ENCODE data around the gene MYADM. TPM values are rescaled to one million over a fixed set of nuclear protein-coding genes. Genes with fewer than 3 reads are reported as not detected.
A peak's percentile ranks its signal among the peaks of the same experiment; 100 is the strongest.

Gene MYADM
- total RNA-seq, 1 donor from 2014 or later: 195 TPM

DNA sequence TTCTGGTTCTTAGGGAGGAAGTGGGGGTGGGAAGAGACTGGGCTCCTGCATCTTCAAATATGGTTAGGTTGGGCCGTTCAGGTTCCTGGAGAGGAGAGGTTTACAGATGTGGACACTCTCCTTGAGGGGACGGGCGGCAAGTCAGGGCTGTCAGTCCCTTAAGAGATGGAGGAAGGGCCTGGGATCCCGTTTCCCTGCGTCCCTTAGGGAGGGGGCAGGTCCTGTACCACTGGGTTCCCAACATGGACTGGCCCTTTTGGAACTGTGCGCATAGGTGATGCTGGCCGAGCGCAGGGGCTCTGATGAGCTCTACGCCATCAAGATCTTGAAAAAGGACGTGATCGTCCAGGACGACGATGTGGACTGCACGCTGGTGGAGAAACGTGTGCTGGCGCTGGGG is 30.5 kb downstream of the MYADM start:
- Mint-ChIP-seq H3K9me3 (no peaks in the 10 kb centered on the region), H3K36me3 (no peaks in the 10 kb centered on the region), H3K27me3 (ENCODE audit: low read depth) (peaks cover 58% of the 10 kb centered on the region), H3K4me1 (peaks cover 3% of the 10 kb centered on the region), H3K27ac (no peak overlapping the region), H3K4me3 (no peak overlapping the region)
- no peak for DNase-seq (ENCODE audit: low spot score in 2 of 2, unreplicated experiment in 2 of 2)
- TF ChIP-seq, protein P1, sequence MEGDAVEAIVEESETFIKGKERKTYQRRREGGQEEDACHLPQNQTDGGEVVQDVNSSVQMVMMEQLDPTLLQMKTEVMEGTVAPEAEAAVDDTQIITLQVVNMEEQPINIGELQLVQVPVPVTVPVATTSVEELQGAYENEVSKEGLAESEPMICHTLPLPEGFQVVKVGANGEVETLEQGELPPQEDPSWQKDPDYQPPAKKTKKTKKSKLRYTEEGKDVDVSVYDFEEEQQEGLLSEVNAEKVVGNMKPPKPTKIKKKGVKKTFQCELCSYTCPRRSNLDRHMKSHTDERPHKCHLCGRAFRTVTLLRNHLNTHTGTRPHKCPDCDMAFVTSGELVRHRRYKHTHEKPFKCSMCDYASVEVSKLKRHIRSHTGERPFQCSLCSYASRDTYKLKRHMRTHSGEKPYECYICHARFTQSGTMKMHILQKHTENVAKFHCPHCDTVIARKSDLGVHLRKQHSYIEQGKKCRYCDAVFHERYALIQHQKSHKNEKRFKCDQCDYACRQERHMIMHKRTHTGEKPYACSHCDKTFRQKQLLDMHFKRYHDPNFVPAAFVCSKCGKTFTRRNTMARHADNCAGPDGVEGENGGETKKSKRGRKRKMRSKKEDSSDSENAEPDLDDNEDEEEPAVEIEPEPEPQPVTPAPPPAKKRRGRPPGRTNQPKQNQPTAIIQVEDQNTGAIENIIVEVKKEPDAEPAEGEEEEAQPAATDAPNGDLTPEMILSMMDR (IDR thresholded peaks at IDR 0.05; ENCODE audit: unreplicated experiment): no peak

DNA sequence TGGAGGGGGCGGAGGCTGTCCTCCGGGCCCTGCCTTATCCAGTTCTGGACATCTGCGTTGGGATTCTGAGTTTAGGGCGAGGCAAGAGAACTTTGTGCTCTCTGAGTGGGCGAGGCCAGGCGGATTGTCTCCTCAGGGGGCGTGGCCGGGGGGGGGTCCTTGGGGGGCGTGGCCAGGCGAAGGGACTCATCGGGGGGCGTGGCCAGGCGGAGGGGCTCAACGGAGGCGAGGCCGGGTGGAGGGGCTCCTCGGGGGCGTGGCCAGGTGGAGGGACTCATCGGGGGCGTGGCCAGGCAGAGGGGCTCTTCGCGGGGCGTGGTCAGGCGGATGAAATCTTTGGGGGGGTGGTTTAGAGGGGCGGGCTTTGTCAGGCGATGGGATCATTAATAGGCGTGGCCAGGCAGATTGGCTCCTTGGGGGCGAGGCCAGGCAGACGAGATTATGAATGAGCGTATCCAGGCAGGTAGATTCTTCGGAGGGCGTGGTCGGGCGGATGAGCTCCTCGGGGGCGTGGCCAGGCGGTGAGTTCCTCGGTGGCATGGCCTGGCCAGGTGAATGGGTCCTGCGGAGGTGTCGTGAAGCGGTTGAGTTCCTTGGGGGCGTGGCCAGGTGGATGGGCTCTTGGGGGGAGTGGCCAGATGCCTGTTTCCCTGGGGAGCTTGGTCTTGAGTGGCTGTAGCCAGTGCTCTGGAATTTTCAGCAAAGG is 31.1 kb downstream of the MYADM start:
- TF ChIP-seq, protein P1 (IDR thresholded peaks at IDR 0.05; ENCODE audit: unreplicated experiment): no peak
- no peak overlapping the region for H3K27ac Mint-ChIP-seq
- no peak for DNase-seq (ENCODE audit: low spot score in 2 of 2, unreplicated experiment in 2 of 2)
- no peaks in the 10 kb centered on the region for H3K36me3 Mint-ChIP-seq
- H3K4me1 Mint-ChIP-seq: peaks cover 3% of the 10 kb centered on the region
- peaks cover 60% of the 10 kb centered on the region for H3K27me3 Mint-ChIP-seq (ENCODE audit: low read depth)
- H3K9me3 Mint-ChIP-seq: no peaks in the 10 kb centered on the region
- H3K4me3 Mint-ChIP-seq: no peak overlapping the region

DNA sequence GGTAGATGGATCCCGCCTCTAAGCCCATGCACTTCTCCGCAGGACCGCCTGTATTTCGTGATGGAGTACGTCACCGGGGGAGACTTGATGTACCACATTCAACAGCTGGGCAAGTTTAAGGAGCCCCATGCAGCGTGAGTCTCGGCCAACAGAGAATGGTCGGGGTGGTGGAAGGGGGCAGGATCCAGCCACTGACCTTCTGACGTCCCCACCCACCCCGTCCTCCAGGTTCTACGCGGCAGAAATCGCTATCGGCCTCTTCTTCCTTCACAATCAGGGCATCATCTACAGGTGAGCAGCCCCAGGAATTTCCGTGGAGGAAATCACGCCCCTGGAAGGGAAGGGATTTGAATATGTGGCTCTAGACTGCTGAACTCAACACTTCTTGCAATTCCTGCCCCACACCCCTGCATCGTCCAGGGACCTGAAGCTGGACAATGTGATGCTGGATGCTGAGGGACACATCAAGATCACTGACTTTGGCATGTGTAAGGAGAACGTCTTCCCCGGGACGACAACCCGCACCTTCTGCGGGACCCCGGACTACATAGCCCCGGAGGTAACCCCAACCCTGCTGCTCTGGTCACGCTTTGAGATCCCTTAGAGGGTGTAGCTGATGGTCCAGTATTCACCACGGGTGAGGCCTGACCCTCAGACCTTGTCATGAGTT is 32.6 kb downstream of the MYADM start:
- TF ChIP-seq, protein P1 (IDR thresholded peaks at IDR 0.05; ENCODE audit: unreplicated experiment): no peak
- Mint-ChIP-seq H3K27me3 (ENCODE audit: low read depth) (peaks cover 67% of the 10 kb centered on the region), H3K9me3 (no peaks in the 10 kb centered on the region), H3K36me3 (no peaks in the 10 kb centered on the region), H3K4me1 (peaks cover 3% of the 10 kb centered on the region), H3K4me3 (no peak overlapping the region), H3K27ac (no peak overlapping the region)
- DNase-seq (ENCODE audit: low spot score in 2 of 2, unreplicated experiment in 2 of 2): no peak

DNA sequence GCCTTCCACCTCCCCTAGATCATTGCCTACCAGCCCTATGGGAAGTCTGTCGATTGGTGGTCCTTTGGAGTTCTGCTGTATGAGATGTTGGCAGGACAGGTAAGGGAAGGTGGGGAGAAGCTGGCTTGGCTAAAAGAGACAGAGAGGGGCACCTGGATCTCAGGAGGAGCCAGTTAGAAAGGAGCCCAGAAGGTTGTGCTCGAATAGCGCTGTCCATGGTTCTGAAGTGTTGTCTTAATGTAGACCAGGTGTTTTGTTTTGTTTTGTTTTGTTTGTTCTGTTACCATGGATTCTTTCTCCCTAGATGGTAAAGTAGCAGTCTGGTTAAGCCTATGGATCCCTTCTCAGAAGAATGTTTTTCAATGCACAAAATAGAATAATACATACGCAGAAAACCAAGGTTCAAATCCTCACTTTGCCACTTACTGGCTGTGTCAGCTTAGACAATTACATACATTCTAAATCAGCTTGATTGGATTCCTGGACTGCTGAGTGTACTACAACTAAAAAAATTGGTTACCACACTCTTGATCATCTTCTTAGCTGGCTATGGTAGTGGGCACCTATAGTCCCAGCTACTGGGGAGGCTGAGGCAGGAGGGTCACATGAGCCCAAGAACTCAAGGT is 35.5 kb downstream of the MYADM start:
- Mint-ChIP-seq H3K4me3 (no peak overlapping the region), H3K27ac (peak overlapping the region; percentile 72), H3K9me3 (no peaks in the 10 kb centered on the region), H3K27me3 (ENCODE audit: low read depth) (peaks cover 73% of the 10 kb centered on the region), H3K36me3 (no peaks in the 10 kb centered on the region), H3K4me1 (peaks cover 10% of the 10 kb centered on the region)
- DNase-seq (ENCODE audit: low spot score in 2 of 2, unreplicated experiment in 2 of 2): peak in 1 of 2 experiments; percentile 57
- TF ChIP-seq, protein P1 (IDR thresholded peaks at IDR 0.05; ENCODE audit: unreplicated experiment): no peak

DNA sequence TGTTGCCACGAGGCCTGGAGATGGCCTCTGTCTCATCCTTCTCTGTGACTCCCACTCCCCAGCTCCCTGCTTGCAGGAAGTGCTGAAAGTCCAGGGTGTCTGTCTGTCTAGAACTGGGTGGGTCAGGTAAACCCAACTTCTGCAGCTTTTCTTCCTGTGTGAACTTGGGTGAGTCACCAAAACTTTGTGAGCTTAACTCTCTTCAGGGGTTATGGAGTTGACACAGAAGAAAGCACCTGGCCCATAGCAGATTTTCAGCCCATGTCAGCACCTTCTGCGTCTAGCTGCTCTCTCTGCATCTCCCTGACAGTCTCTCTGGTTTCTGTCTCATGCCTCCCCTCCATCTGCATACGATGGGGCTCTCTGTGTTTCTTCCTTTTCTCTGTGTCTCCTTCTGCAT is 37.2 kb downstream of the MYADM start:
- Mint-ChIP-seq H3K27me3 (ENCODE audit: low read depth) (peaks cover 73% of the 10 kb centered on the region), H3K36me3 (no peaks in the 10 kb centered on the region), H3K27ac (no peak overlapping the region), H3K9me3 (no peaks in the 10 kb centered on the region), H3K4me1 (peaks cover 14% of the 10 kb centered on the region), H3K4me3 (no peak overlapping the region)
- TF ChIP-seq, protein P1 (IDR thresholded peaks at IDR 0.05; ENCODE audit: unreplicated experiment): no peak
- no peak for DNase-seq (ENCODE audit: low spot score in 2 of 2, unreplicated experiment in 2 of 2)

All from mesothelial cell of epicardium (in vitro differentiated cells).